GM21619 (cell line): ENCODE results near the gene CSN2.

Source experiments
- ATAC-seq: cut with Tn5 transposase; IDR thresholded peaks from one replicate; pipeline ENCODE4 v1.9.1; 2021; ENCODE audit not compliant: unreplicated experiment

The CSN2 gene

GRCh38 chr4:69907151-69907550 lies 58.4 kb downstream of the CSN2 start:
- no peak for ATAC-seq
